ENCODE results near the gene PSMD9.

The PSMD9 gene

GRCh38 chr12:121892673-121893561, 4.3 kb downstream of the PSMD9 start:
- peak; percentile 50 to 55 for DNase-seq
- TF ChIP-seq POLR2A (IDR thresholded peaks at IDR 0.05; ENCODE audit: low read length), result no peak
- no peak for TF ChIP-seq GATA1 (IDR thresholded peaks at IDR 0.05; ENCODE audit: low read depth, low read length)

- peak in 1 of 2 experiments; percentile 47 for DNase-seq
- TF ChIP-seq POLR2A (IDR thresholded peaks at IDR 0.05; ENCODE audit: low read length), result no peak
- no peak for TF ChIP-seq GATA1 (IDR thresholded peaks at IDR 0.05; ENCODE audit: low read depth, low read length)
These were observed 5.4 kb downstream of the PSMD9 start for GRCh38 chr12:121893961-121894460.

- no peak for TF ChIP-seq POLR2A (IDR thresholded peaks at IDR 0.05; ENCODE audit: low read length)
- TF ChIP-seq GATA1 (IDR thresholded peaks at IDR 0.05; ENCODE audit: low read depth, low read length), result no peak
- DNase-seq, result peak; percentile 48 to 57
These were observed 6.0 kb downstream of the PSMD9 start for GRCh38 chr12:121894633-121895032.

- no peak for DNase-seq
- no peak for TF ChIP-seq POLR2A (IDR thresholded peaks at IDR 0.05; ENCODE audit: low read length)
- no peak for TF ChIP-seq GATA1 (IDR thresholded peaks at IDR 0.05; ENCODE audit: low read depth, low read length)
These were observed 9.7 kb downstream of the PSMD9 start for GRCh38 chr12:121898287-121898686.

- TF ChIP-seq GATA1 (IDR thresholded peaks at IDR 0.05; ENCODE audit: low read depth, low read length) (no peak), POLR2A (IDR thresholded peaks at IDR 0.05; ENCODE audit: low read length) (no peak)
- no peak for DNase-seq
These were observed 11.0 kb downstream of the PSMD9 start for GRCh38 chr12:121899590-121899989.

GRCh38 chr12:121903202-121903601, 14.6 kb downstream of the PSMD9 start:
- TF ChIP-seq POLR2A (IDR thresholded peaks at IDR 0.05; ENCODE audit: low read length) (no peak), GATA1 (IDR thresholded peaks at IDR 0.05; ENCODE audit: low read depth, low read length) (no peak)
- peak; percentile 51 to 79 for DNase-seq

GRCh38 chr12:121905746-121906145, 17.2 kb downstream of the PSMD9 start:
- no peak for DNase-seq
- TF ChIP-seq POLR2A (IDR thresholded peaks at IDR 0.05; ENCODE audit: low read length), result no peak
- no peak for TF ChIP-seq GATA1 (IDR thresholded peaks at IDR 0.05; ENCODE audit: low read depth, low read length)

GRCh38 chr12:121908702-121909101, 20.1 kb downstream of the PSMD9 start:
- no peak for TF ChIP-seq GATA1 (IDR thresholded peaks at IDR 0.05; ENCODE audit: low read depth, low read length)
- TF ChIP-seq POLR2A (IDR thresholded peaks at IDR 0.05; ENCODE audit: low read length), result no peak
- no peak for DNase-seq

- DNase-seq, result no peak
- no peak for TF ChIP-seq GATA1 (IDR thresholded peaks at IDR 0.05; ENCODE audit: low read depth, low read length)
- no peak for TF ChIP-seq POLR2A (IDR thresholded peaks at IDR 0.05; ENCODE audit: low read length)
These were observed 23.4 kb downstream of the PSMD9 start for GRCh38 chr12:121911824-121912585.

GRCh38 chr12:121915841-121916321, 27.3 kb downstream of the PSMD9 start:
- TF ChIP-seq POLR2A (IDR thresholded peaks at IDR 0.05; ENCODE audit: low read length), result no peak

GRCh38 chr12:121916719-121917118, 28.1 kb downstream of the PSMD9 start:
- TF ChIP-seq POLR2A (IDR thresholded peaks at IDR 0.05; ENCODE audit: low read length), result no peak
- no peak for TF ChIP-seq GATA1 (IDR thresholded peaks at IDR 0.05; ENCODE audit: low read depth, low read length)

More at GRCh38 chr12:121915841-121916321, 27.3 kb downstream of the PSMD9 start:
- no peak for DNase-seq

GRCh38 chr12:121917950-121918678, 29.5 kb downstream of the PSMD9 start, which contains the start of gene CFAP251:
CFAP251 (plus strand) TSS chr12:121918592; CDS start chr12:121921306, 2,714 bp downstream.
- TF ChIP-seq POLR2A (IDR thresholded peaks at IDR 0.05; ENCODE audit: low read length), result peak; percentile 46
- no peak for TF ChIP-seq GATA1 (IDR thresholded peaks at IDR 0.05; ENCODE audit: low read depth, low read length)
- DNase-seq, result peak; percentile 96 to 97

More at GRCh38 chr12:121916719-121917118, 28.1 kb downstream of the PSMD9 start:
- peak; percentile 12 to 20 for DNase-seq

GRCh38 chr12:121918679-121919038, 30.1 kb downstream of the PSMD9 start:
- no peak for TF ChIP-seq GATA1 (IDR thresholded peaks at IDR 0.05; ENCODE audit: low read depth, low read length)
- TF ChIP-seq POLR2A (IDR thresholded peaks at IDR 0.05; ENCODE audit: low read length), result no peak
- DNase-seq, result no peak

Data from erythroblast (primary cell).